ENCODE data around the gene LRRC43.

LRRC43 gene

GRCh38 chr12:122142857-122143256 is 40.1 kb upstream of the LRRC43 start:
- no peak overlapping the region for H3K9ac ChIP-seq (ENCODE audit: low read length)
- no peak overlapping the region for H3K4me3 ChIP-seq (ENCODE audit: low read length)
- no peaks in the 10 kb centered on the region for H3K4me1 ChIP-seq (ENCODE audit: control insufficient read depth, insufficient read depth, low read length)
- H3K36me3 ChIP-seq (ENCODE audit: control insufficient read depth, insufficient read depth, low read length) = peaks cover 47% of the 10 kb centered on the region
- H3K27ac ChIP-seq (ENCODE audit: low read depth, low read length) = no peak overlapping the region
- no peaks in the 10 kb centered on the region for H3K27me3 ChIP-seq (ENCODE audit: control insufficient read depth, insufficient read depth, low read length)

GRCh38 chr12:122144885-122145284 is 38.0 kb upstream of the LRRC43 start:
- H3K4me1 ChIP-seq (ENCODE audit: control insufficient read depth, insufficient read depth, low read length) = no peaks in the 10 kb centered on the region
- no peak overlapping the region for H3K27ac ChIP-seq (ENCODE audit: low read depth, low read length)
- H3K27me3 ChIP-seq (ENCODE audit: control insufficient read depth, insufficient read depth, low read length) = no peaks in the 10 kb centered on the region
- H3K4me3 ChIP-seq (ENCODE audit: low read length) = no peak overlapping the region
- no peak overlapping the region for H3K9ac ChIP-seq (ENCODE audit: low read length)
- H3K36me3 ChIP-seq (ENCODE audit: control insufficient read depth, insufficient read depth, low read length) = peaks cover 30% of the 10 kb centered on the region

DNA sequence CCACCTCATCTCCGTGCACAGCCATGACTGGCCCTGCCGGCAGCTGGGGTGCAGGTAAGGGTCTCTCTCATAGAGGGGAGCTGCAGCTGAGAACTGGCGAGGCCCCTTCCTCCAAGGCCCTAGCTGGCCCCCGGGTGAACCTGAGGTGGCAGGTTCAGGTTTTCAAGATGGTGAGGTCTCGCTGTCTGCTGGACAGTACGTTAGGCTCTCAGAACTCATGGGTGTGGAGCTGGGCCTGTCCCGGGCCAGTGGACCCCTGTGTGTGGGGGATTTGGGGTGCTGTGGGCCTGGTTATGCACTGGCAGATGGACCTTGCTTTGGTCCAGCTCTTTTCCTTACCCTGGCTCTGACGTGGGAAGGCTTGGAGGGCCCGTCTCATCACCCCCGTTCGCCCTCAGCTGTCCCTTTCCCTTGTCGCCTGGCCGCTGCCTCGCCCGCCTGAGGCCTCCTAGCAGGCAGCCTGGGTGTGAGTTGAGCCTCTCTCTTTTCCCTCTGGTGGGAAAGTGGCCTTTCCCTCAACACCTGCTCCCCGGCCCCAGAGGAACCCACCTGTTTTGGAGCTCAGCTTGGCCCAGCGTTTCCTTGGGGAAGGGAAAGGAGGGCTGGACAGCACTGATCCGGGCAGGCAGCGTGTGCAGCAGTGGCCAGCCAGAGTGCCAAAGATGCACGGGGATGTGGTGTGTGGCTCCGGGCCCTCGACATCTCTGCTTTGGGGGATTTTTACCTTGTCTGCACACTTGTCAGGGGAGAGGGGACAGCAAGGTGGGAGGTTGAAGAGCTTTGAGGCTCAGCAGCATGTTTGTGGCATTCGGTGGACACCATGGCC is 37.2 kb upstream of the LRRC43 start:
- no peak overlapping the region for H3K27ac ChIP-seq (ENCODE audit: low read depth, low read length)
- H3K9ac ChIP-seq (ENCODE audit: low read length) = no peak overlapping the region
- no peaks in the 10 kb centered on the region for H3K4me1 ChIP-seq (ENCODE audit: control insufficient read depth, insufficient read depth, low read length)
- no peaks in the 10 kb centered on the region for H3K27me3 ChIP-seq (ENCODE audit: control insufficient read depth, insufficient read depth, low read length)
- H3K4me3 ChIP-seq (ENCODE audit: low read length) = no peak overlapping the region
- peaks cover 27% of the 10 kb centered on the region for H3K36me3 ChIP-seq (ENCODE audit: control insufficient read depth, insufficient read depth, low read length)

DNA sequence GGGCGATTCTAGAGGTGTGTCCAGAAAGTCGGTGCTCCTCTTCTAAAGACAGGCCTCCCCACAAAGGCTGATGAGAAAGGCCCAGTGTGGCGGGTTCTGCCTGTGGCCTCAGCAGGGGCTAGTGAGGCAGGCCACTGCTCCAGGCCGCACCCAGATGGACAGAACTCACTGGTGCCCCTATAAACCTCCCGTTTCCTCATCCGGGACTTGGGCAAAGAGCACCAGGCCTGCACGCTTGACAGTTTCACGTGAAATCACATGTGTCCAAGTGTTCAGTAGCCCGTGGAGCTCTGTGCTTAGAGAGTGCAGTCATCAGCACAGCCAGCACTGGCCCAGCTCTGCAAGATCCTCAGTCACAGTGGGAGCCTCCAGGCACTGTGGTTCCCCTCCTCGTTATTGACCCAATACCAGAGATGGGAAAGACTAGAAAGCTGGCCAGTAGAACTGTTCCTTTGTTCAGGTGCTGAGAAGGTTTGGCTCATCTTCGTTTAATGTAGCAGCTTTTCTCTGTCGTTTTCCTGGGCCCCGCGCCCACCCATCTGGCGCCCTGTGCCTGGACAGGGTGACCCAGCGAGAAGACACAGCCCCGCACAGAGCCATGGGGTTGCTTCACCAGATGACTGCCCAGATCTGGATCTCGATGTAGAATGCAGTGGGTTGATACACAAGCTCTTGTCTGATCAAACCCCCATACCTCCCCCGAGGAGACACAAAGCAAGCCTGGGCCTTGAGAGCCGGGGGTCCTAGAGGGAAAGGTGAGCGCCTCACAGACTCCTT is 35.2 kb upstream of the LRRC43 start:
- no peak overlapping the region for H3K9ac ChIP-seq (ENCODE audit: low read length)
- no peak overlapping the region for H3K27ac ChIP-seq (ENCODE audit: low read depth, low read length)
- peaks cover 8% of the 10 kb centered on the region for H3K36me3 ChIP-seq (ENCODE audit: control insufficient read depth, insufficient read depth, low read length)

GRCh38 chr12:122148657-122149056 is 34.3 kb upstream of the LRRC43 start:
- Histone ChIP-seq H3K4me3 (ENCODE audit: low read length) (no peak overlapping the region), H3K27ac (ENCODE audit: low read depth, low read length) (no peak overlapping the region), H3K4me1 (ENCODE audit: control insufficient read depth, insufficient read depth, low read length) (no peaks in the 10 kb centered on the region), H3K9ac (ENCODE audit: low read length) (no peak overlapping the region), H3K27me3 (ENCODE audit: control insufficient read depth, insufficient read depth, low read length) (no peaks in the 10 kb centered on the region), H3K36me3 (ENCODE audit: control insufficient read depth, insufficient read depth, low read length) (no peaks in the 10 kb centered on the region)

More for the DNA sequence above, 35.2 kb upstream of the LRRC43 start:
- Histone ChIP-seq H3K4me1 (ENCODE audit: control insufficient read depth, insufficient read depth, low read length) (no peaks in the 10 kb centered on the region), H3K4me3 (ENCODE audit: low read length) (no peak overlapping the region), H3K27me3 (ENCODE audit: control insufficient read depth, insufficient read depth, low read length) (no peaks in the 10 kb centered on the region)

DNA sequence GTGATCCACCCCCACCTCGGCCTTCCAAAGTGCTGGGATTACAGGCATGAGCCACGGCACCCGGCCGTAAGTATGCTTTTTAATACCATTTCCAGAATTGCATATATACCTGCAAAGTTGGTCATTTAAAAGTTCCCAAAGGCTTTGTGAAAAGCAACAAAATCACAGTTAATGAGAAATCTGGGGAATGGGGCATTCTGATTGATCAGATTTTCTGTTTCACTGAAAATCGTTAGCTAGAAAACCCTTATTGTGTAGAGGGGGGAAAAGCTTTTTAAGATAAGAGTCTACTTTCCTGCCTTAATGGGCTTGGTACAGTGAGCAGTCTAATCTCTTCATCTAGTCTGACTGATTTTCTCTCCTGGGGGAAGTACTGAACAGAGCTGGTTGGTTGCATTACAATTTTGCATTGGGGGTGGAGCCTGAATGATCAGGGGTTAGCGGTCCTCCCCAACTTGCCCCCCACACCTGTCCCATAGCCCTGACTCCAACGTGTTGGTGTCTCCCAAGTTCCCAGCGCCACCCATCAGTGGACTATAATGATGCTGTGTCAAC is 32.7 kb upstream of the LRRC43 start:
- Histone ChIP-seq H3K27ac (ENCODE audit: low read depth, low read length) (no peak overlapping the region), H3K27me3 (ENCODE audit: control insufficient read depth, insufficient read depth, low read length) (no peaks in the 10 kb centered on the region), H3K36me3 (ENCODE audit: control insufficient read depth, insufficient read depth, low read length) (no peaks in the 10 kb centered on the region), H3K9ac (ENCODE audit: low read length) (no peak overlapping the region), H3K4me1 (ENCODE audit: control insufficient read depth, insufficient read depth, low read length) (no peaks in the 10 kb centered on the region), H3K4me3 (ENCODE audit: low read length) (no peak overlapping the region)

DNA sequence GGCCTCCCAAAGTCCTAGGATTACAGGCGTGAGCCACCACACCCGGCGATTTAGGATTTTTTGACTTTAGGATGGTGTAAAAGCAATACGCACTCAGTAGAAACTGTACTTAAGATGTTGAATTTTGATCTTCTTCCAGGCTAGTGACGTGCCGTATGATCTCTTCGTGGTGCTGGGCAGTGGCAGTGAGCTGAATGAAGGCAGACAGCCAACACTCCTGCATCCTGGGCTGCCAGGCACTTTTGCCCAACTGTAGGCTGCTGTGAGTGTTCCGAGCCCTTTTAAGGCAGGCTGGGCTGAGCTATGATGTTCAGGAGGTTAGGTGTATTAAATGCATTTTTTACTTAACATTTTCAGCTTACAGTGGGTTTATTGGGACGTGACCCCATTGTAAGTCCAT is 30.2 kb upstream of the LRRC43 start:
- Histone ChIP-seq H3K27me3 (ENCODE audit: control insufficient read depth, insufficient read depth, low read length) (no peaks in the 10 kb centered on the region), H3K36me3 (ENCODE audit: control insufficient read depth, insufficient read depth, low read length) (no peaks in the 10 kb centered on the region), H3K9ac (ENCODE audit: low read length) (no peak overlapping the region), H3K4me1 (ENCODE audit: control insufficient read depth, insufficient read depth, low read length) (no peaks in the 10 kb centered on the region), H3K4me3 (ENCODE audit: low read length) (no peak overlapping the region), H3K27ac (ENCODE audit: low read depth, low read length) (no peak overlapping the region)

- Histone ChIP-seq H3K4me1 (ENCODE audit: control insufficient read depth, insufficient read depth, low read length) (no peaks in the 10 kb centered on the region), H3K36me3 (ENCODE audit: control insufficient read depth, insufficient read depth, low read length) (no peaks in the 10 kb centered on the region)
Measured at GRCh38 chr12:122155705-122156104, 27.2 kb upstream of the LRRC43 start.

DNA sequence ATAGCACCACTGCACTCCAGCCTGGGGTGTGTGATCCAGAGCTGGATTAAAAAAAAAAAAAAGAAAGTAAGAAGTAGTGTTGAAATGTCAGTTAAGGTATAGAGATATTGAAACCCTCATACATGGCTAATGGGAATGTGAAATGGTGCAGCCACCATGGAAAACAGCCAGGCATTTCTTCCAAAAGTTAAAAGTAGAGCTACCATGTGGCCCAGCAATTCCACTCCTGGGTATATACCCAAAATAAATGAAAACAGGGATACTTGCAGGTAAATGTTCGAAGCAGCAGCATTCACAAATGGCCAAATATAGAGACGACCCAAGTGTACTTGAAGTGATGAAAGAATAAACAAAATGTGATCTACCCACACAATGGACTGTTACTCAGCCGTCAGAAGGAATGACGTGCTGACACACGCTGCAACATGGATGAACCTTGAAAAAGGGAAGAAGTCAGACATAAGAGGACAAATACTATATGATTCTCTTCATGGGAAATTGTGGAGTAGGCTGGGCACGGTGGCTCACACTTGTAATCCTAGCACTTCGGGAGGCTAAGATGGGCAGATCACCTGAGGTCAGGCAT is 24.1 kb upstream of the LRRC43 start:
- Histone ChIP-seq H3K4me1 (ENCODE audit: control insufficient read depth, insufficient read depth, low read length) (no peaks in the 10 kb centered on the region), H3K27me3 (ENCODE audit: control insufficient read depth, insufficient read depth, low read length) (no peaks in the 10 kb centered on the region), H3K36me3 (ENCODE audit: control insufficient read depth, insufficient read depth, low read length) (no peaks in the 10 kb centered on the region), H3K27ac (ENCODE audit: low read depth, low read length) (no peak overlapping the region), H3K4me3 (ENCODE audit: low read length) (no peak overlapping the region), H3K9ac (ENCODE audit: low read length) (no peak overlapping the region)

More at GRCh38 chr12:122155705-122156104, 27.2 kb upstream of the LRRC43 start:
- Histone ChIP-seq H3K27me3 (ENCODE audit: control insufficient read depth, insufficient read depth, low read length) (no peaks in the 10 kb centered on the region), H3K9ac (ENCODE audit: low read length) (no peak overlapping the region), H3K4me3 (ENCODE audit: low read length) (no peak overlapping the region), H3K27ac (ENCODE audit: low read depth, low read length) (no peak overlapping the region)

DNA sequence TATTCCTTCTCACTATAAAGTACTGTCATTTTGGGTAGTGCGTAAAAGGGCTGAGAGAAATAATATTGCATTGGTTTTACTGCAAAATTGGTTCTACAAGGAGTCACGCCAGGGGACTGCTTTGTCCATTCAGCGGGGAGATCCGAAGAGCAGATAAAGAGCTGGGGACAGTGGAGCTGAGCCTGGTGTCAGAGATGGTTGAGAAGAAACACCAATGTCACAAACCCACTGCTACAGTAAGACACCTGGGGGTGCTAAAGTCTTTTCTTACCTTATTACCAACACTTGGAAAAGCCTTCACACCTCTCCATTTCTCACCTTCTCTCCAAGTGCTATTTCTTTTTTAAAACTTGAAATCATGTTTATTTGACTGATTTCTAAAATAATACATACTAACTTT is 23.0 kb upstream of the LRRC43 start:
- Histone ChIP-seq H3K27me3 (ENCODE audit: control insufficient read depth, insufficient read depth, low read length) (no peaks in the 10 kb centered on the region), H3K9ac (ENCODE audit: low read length) (no peak overlapping the region), H3K4me1 (ENCODE audit: control insufficient read depth, insufficient read depth, low read length) (no peaks in the 10 kb centered on the region), H3K4me3 (ENCODE audit: low read length) (no peak overlapping the region), H3K27ac (ENCODE audit: low read depth, low read length) (no peak overlapping the region), H3K36me3 (ENCODE audit: control insufficient read depth, insufficient read depth, low read length) (no peaks in the 10 kb centered on the region)

DNA sequence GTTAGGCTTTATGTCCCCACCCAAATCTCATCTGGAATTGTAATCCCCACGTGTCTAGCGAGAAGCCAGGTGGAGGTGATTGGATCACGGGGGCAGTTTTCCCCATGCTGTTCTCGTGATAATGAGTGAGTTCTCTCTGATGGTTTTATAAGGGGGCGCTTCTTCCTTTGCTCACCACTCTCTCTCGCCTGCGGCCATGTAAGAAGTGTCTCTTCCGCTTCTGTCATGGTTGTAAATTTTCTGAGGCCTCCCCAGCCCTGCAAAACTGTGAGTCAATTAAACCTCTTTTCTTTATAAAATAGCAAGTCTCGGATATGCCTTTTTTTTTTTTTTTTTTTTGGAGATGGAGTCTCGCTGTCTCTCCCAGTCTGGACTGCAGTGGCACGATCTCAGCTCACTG is 22.2 kb upstream of the LRRC43 start:
- Histone ChIP-seq H3K27ac (ENCODE audit: low read depth, low read length) (no peak overlapping the region), H3K9ac (ENCODE audit: low read length) (no peak overlapping the region), H3K4me3 (ENCODE audit: low read length) (no peak overlapping the region), H3K36me3 (ENCODE audit: control insufficient read depth, insufficient read depth, low read length) (no peaks in the 10 kb centered on the region), H3K4me1 (ENCODE audit: control insufficient read depth, insufficient read depth, low read length) (no peaks in the 10 kb centered on the region), H3K27me3 (ENCODE audit: control insufficient read depth, insufficient read depth, low read length) (no peaks in the 10 kb centered on the region)

- no peaks in the 10 kb centered on the region for H3K27me3 ChIP-seq (ENCODE audit: control insufficient read depth, insufficient read depth, low read length)
- no peak overlapping the region for H3K27ac ChIP-seq (ENCODE audit: low read depth, low read length)
- H3K4me1 ChIP-seq (ENCODE audit: control insufficient read depth, insufficient read depth, low read length) = no peaks in the 10 kb centered on the region
- H3K36me3 ChIP-seq (ENCODE audit: control insufficient read depth, insufficient read depth, low read length) = no peaks in the 10 kb centered on the region
- no peak overlapping the region for H3K4me3 ChIP-seq (ENCODE audit: low read length)
- H3K9ac ChIP-seq (ENCODE audit: low read length) = no peak overlapping the region
Measured at GRCh38 chr12:122161682-122162081, 21.2 kb upstream of the LRRC43 start.

Data from rectal smooth muscle tissue (tissue), 1 donor.